ENCODE data around the gene ATP1A1. TPM values are rescaled to one million over a fixed set of nuclear protein-coding genes. Genes with fewer than 3 reads are reported as not detected.

ATP1A1 gene
- total RNA-seq, 1 experiment from 2014 or later: 286 TPM

GRCh38 chr1:116424438-116424837 lies 51.4 kb downstream of the ATP1A1 start (continued):
- TF ChIP-seq FOXP4 (CRISPR knock-in tag; IDR thresholded peaks at IDR 0.05): no peak
- TF ChIP-seq ETV6 (CRISPR knock-in tag; IDR thresholded peaks at IDR 0.05): no peak
- TF ChIP-seq ZBTB21 (CRISPR knock-in tag; IDR thresholded peaks at IDR 0.05; ENCODE audit: borderline replicate concordance): no peak
- no peak for TF ChIP-seq ZNF317 (CRISPR knock-in tag; IDR thresholded peaks at IDR 0.05; ENCODE audit: borderline replicate concordance, low read depth)

DNA sequence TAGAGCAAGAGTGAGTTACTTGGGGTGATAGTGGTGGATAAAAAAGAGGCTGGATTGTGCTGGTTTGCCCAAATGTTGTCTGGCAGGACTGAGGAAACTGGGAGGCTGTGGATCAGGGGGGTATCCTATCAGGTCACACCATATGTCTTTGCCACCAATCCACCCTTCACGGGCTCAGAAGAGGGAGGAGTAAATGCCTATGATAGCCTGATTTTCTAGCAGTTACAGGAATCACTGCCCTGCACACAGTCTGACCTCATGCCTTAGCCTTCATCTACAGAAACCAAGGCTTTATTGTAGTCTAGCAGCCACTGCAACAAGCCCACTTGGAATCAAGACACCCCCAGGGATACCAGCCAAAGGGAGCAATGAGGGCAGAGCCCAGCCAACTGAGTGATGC lies 51.8 kb downstream of the ATP1A1 start:
- no peak for DNase-seq (ENCODE audit: low spot score)
- Mint-ChIP-seq H3K36me3 (no peaks in the 10 kb centered on the region), H3K4me3 (no peak overlapping the region), H3K4me1 (no peaks in the 10 kb centered on the region), H3K27ac (no peak overlapping the region), H3K27me3 (ENCODE audit: low read depth) (peaks cover 4% of the 10 kb centered on the region; the same call in 1 of the 2 replicates), H3K9me3 (no peaks in the 10 kb centered on the region)
- ChIA-PET CTCF (interaction anchor here (2.0 kb wide), 1 partner anchor 60 kb away, joined by 6 read pairs; no protein-coding TSS in a partner anchor), POLR2A (no interaction called here)
- TF ChIP-seq EMX1 (CRISPR knock-in tag; IDR thresholded peaks at IDR 0.05) (no peak), NFATC4 (CRISPR knock-in tag; IDR thresholded peaks at IDR 0.05) (no peak), ZNF396 (CRISPR knock-in tag; IDR thresholded peaks at IDR 0.05; ENCODE audit: borderline replicate concordance) (no peak), FOXJ3 (CRISPR knock-in tag; IDR thresholded peaks at IDR 0.05; ENCODE audit: borderline replicate concordance) (no peak), GABPB1 (CRISPR knock-in tag; IDR thresholded peaks at IDR 0.05) (no peak), AR (CRISPR knock-in tag; IDR thresholded peaks at IDR 0.05) (no peak), ZNF232 (CRISPR knock-in tag; IDR thresholded peaks at IDR 0.05) (no peak)
- TF ChIP-seq, protein P1, sequence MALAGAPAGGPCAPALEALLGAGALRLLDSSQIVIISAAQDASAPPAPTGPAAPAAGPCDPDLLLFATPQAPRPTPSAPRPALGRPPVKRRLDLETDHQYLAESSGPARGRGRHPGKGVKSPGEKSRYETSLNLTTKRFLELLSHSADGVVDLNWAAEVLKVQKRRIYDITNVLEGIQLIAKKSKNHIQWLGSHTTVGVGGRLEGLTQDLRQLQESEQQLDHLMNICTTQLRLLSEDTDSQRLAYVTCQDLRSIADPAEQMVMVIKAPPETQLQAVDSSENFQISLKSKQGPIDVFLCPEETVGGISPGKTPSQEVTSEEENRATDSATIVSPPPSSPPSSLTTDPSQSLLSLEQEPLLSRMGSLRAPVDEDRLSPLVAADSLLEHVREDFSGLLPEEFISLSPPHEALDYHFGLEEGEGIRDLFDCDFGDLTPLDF (CRISPR knock-in tag; IDR thresholded peaks at IDR 0.05): no peak
- TF ChIP-seq, protein P2, sequence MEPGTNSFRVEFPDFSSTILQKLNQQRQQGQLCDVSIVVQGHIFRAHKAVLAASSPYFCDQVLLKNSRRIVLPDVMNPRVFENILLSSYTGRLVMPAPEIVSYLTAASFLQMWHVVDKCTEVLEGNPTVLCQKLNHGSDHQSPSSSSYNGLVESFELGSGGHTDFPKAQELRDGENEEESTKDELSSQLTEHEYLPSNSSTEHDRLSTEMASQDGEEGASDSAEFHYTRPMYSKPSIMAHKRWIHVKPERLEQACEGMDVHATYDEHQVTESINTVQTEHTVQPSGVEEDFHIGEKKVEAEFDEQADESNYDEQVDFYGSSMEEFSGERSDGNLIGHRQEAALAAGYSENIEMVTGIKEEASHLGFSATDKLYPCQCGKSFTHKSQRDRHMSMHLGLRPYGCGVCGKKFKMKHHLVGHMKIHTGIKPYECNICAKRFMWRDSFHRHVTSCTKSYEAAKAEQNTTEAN (CRISPR knock-in tag; IDR thresholded peaks at IDR 0.05): no peak
- ATAC-seq: no peak

DNA sequence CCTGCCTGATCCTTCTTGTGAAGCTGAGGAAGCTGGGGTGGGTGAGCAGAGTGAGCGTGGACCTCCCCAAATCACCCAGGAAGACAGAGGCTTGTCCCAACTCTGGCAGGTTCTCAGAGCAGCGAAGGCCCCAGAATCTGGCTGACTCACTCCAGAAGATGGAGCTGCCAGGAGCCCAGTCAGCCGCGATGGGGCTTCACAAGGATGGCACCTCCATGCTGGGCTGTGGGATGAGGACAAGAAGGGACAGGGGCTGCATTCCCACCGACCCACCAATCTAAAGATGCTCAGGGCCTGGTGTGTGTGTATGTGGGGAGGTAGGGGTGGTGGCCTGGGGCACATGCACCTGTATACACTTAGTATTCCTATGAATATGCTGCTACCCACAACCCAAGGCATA lies 52.9 kb downstream of the ATP1A1 start:
- no peak overlapping the region for H3K4me3 Mint-ChIP-seq
- DNase-seq (ENCODE audit: low spot score) (no peak), ATAC-seq (no peak)
- CTCF ChIA-PET: interaction anchor here (1.0 kb wide), 1 partner anchor 287 kb away, joined by 4 read pairs; no protein-coding TSS in a partner anchor
- POLR2A ChIA-PET: no interaction called here
- no peak overlapping the region for H3K27ac Mint-ChIP-seq
- H3K4me1 Mint-ChIP-seq: no peaks in the 10 kb centered on the region
- no peaks in the 10 kb centered on the region for H3K36me3 Mint-ChIP-seq
- peaks cover 4% of the 10 kb centered on the region; the same call in 1 of the 2 replicates for H3K27me3 Mint-ChIP-seq (ENCODE audit: low read depth)
- no peak for TF ChIP-seq FOXJ3 (CRISPR knock-in tag; IDR thresholded peaks at IDR 0.05; ENCODE audit: borderline replicate concordance)
- TF ChIP-seq, protein P3, sequence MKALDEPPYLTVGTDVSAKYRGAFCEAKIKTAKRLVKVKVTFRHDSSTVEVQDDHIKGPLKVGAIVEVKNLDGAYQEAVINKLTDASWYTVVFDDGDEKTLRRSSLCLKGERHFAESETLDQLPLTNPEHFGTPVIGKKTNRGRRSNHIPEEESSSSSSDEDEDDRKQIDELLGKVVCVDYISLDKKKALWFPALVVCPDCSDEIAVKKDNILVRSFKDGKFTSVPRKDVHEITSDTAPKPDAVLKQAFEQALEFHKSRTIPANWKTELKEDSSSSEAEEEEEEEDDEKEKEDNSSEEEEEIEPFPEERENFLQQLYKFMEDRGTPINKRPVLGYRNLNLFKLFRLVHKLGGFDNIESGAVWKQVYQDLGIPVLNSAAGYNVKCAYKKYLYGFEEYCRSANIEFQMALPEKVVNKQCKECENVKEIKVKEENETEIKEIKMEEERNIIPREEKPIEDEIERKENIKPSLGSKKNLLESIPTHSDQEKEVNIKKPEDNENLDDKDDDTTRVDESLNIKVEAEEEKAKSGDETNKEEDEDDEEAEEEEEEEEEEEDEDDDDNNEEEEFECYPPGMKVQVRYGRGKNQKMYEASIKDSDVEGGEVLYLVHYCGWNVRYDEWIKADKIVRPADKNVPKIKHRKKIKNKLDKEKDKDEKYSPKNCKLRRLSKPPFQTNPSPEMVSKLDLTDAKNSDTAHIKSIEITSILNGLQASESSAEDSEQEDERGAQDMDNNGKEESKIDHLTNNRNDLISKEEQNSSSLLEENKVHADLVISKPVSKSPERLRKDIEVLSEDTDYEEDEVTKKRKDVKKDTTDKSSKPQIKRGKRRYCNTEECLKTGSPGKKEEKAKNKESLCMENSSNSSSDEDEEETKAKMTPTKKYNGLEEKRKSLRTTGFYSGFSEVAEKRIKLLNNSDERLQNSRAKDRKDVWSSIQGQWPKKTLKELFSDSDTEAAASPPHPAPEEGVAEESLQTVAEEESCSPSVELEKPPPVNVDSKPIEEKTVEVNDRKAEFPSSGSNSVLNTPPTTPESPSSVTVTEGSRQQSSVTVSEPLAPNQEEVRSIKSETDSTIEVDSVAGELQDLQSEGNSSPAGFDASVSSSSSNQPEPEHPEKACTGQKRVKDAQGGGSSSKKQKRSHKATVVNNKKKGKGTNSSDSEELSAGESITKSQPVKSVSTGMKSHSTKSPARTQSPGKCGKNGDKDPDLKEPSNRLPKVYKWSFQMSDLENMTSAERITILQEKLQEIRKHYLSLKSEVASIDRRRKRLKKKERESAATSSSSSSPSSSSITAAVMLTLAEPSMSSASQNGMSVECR (CRISPR knock-in tag; IDR thresholded peaks at IDR 0.05; ENCODE audit: borderline replicate concordance): no peak
- H3K9me3 Mint-ChIP-seq: no peaks in the 10 kb centered on the region
